ENCODE results near the gene ZNF76. TPM values are rescaled to one million over a fixed set of nuclear protein-coding genes. Genes with fewer than 3 reads are reported as not detected.

Gene ZNF76
- total RNA-seq, 2 donors from 2014 or later, result 20.3 to 33.8 TPM

DNA sequence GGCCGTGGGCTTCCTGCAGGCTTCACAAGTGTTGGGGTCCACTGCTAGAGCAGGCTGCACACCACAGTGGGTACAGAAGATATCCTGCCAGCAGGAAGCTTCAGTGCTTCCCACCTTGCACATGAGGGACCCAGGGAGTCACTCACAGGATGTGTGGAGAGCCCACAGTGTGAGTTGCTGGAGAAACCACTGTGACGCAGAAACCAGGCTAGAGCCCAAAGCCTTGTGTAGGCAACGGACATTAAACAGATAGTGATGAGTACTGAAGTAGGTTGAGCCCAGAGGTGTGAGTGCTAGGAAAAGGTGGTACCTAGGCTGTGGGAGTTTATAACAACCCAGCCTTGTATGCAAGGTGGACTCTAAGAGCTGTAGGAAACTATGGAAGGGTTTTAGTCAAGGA is 19.2 kb downstream of the ZNF76 start:
- no peak overlapping the region for H3K9ac ChIP-seq (ENCODE audit: low read depth in 2 of 2, low read length in 2 of 2)
- no peak for TF ChIP-seq CTCF (IDR thresholded peaks at IDR 0.05)
- no peaks in the 10 kb centered on the region for H3K4me1 ChIP-seq
- no peak overlapping the region for H3K27ac ChIP-seq
- DNase-seq, result no peak
- H3K4me3 ChIP-seq, result no peak overlapping the region
- H3K9me3 ChIP-seq, result no peaks in the 10 kb centered on the region
- intact Hi-C loops (cut with DNase I), result no loop called here
- H3K27me3 ChIP-seq, result no peaks in the 10 kb centered on the region
- H3K36me3 ChIP-seq, result peaks cover 3% of the 10 kb centered on the region

GRCh38 chr6:35280903-35281302 is 21.4 kb downstream of the ZNF76 start:
- TF ChIP-seq CTCF (IDR thresholded peaks at IDR 0.05), result no peak
- no peaks in the 10 kb centered on the region for H3K4me1 ChIP-seq
- intact Hi-C loops (cut with DNase I), result no loop called here
- H3K36me3 ChIP-seq, result peaks cover 3% of the 10 kb centered on the region
- H3K4me3 ChIP-seq, result no peak overlapping the region
- no peaks in the 10 kb centered on the region for H3K27me3 ChIP-seq
- no peak overlapping the region for H3K9ac ChIP-seq (ENCODE audit: low read depth in 2 of 2, low read length in 2 of 2)
- H3K27ac ChIP-seq, result no peak overlapping the region
- DNase-seq, result no peak
- H3K9me3 ChIP-seq, result no peaks in the 10 kb centered on the region

- peaks cover 4% of the 10 kb centered on the region for H3K36me3 ChIP-seq
- no peaks in the 10 kb centered on the region for H3K9me3 ChIP-seq
- intact Hi-C loops (cut with DNase I), result no loop called here
- DNase-seq, result no peak
- no peaks in the 10 kb centered on the region for H3K27me3 ChIP-seq
- H3K4me3 ChIP-seq, result no peak overlapping the region
- no peak overlapping the region for H3K9ac ChIP-seq (ENCODE audit: low read depth in 2 of 2, low read length in 2 of 2)
- no peak for TF ChIP-seq CTCF (IDR thresholded peaks at IDR 0.05)
- H3K27ac ChIP-seq, result no peak overlapping the region
- no peaks in the 10 kb centered on the region for H3K4me1 ChIP-seq
Observed at GRCh38 chr6:35282472-35282871, 22.9 kb downstream of the ZNF76 start.

DNA sequence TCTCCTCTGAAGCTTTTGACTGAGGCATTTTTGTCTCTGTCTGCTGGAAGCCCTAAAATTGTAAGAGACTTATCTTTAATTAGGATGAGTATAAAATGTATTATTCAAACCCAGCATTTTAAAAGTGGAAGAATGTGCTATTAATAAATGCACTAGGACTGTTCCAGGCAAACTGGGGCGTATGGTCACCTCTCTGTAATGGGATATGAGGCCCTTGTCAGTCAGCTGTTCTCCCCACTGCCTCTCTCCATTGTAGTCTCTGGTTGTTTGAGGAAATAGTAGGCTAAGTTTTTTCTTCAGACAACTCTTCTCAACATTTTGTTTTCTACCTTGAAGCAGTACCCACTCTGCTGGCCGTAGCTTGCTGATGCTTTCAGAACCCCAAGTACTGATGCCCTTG is 23.8 kb downstream of the ZNF76 start:
- DNase-seq, result no peak
- intact Hi-C loops (cut with DNase I), result no loop called here
- H3K27me3 ChIP-seq, result no peaks in the 10 kb centered on the region
- H3K9ac ChIP-seq (ENCODE audit: low read depth in 2 of 2, low read length in 2 of 2), result no peak overlapping the region
- no peak overlapping the region for H3K4me3 ChIP-seq
- peaks cover 9% of the 10 kb centered on the region for H3K36me3 ChIP-seq
- no peaks in the 10 kb centered on the region for H3K9me3 ChIP-seq
- no peak for TF ChIP-seq CTCF (IDR thresholded peaks at IDR 0.05)
- no peaks in the 10 kb centered on the region for H3K4me1 ChIP-seq
- no peak overlapping the region for H3K27ac ChIP-seq

DNA sequence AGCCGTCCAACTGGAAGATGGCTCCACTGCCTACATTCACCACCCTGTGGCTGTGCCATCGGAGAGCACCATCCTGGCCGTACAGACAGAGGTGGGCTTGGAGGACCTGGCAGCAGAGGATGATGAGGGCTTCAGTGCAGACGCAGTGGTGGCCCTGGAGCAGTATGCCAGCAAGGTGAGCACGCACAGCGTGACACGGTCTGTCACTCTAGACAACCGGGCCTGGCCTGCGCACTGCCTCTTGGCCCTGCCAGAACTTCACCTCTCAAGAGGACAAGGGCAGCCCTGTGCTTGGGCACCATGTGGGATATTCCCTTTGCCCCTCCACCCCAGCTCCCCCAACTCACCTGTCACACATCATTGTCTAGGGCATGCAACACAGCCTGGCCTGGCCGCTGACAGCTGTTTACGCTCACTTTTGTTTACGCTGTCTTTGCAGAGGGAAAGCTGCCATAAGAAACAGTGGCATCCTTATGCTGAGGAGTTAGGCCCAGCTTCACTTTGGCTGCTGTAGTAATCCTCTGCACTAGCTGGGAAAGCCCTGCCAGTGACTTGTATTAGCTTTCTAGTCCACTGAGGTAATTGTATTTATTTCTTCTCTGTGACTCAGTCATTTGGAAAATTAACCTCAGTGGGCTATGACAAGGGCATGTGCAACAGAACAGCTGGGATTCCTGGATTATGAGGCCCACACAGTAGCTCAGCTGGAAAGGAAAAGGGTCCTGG is 28.3 kb downstream of the ZNF76 start:
- DNase-seq, result no peak
- Histone ChIP-seq H3K36me3 (peaks cover 5% of the 10 kb centered on the region), H3K4me3 (no peak overlapping the region), H3K9ac (ENCODE audit: low read depth in 2 of 2, low read length in 2 of 2) (no peak overlapping the region), H3K27me3 (no peaks in the 10 kb centered on the region), H3K27ac (no peak overlapping the region), H3K4me1 (no peaks in the 10 kb centered on the region), H3K9me3 (no peaks in the 10 kb centered on the region)
- no peak for TF ChIP-seq CTCF (IDR thresholded peaks at IDR 0.05)
- intact Hi-C loops (cut with DNase I), result no loop called here
